ENCODE results near the gene FNDC11. TPM values are rescaled to one million over a fixed set of nuclear protein-coding genes. Genes with fewer than 3 reads are reported as not detected.

The FNDC11 gene, protein sequence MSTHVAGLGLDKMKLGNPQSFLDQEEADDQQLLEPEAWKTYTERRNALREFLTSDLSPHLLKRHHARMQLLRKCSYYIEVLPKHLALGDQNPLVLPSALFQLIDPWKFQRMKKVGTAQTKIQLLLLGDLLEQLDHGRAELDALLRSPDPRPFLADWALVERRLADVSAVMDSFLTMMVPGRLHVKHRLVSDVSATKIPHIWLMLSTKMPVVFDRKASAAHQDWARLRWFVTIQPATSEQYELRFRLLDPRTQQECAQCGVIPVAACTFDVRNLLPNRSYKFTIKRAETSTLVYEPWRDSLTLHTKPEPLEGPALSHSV
- total RNA-seq (1 to 10 TPM in 2 of 5 donors, under 1 TPM in 3; 0.38 to 1.8 (median 0.70) TPM), total RNA-seq (0.04 to 2.1 (median 0.49) reads per million in 29 experiments)
- 0.46 TPM for total RNA-seq (2013)

DNA sequence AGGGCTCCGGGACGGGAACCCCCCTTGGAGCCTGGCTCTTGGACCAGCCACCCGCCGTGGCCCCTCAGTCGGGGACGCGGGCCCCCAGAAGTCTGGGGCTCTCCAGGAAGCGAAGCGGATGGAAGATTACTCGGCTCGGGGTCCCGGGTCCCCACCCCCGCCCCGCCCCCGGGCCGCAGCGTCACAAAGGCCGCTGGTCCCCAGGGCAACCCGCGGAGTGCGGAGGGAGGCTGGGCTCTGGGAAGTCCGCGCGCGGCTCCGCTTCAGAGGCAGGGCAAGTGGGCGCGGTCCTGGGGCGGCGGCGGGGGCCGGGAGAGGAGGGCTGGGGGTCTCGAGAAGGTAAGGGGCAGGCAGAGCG lies at the start of gene FNDC11:
Gene FNDC11, plus strand, starts transcription at position 227 of the 358 bp plus-strand sequence. CDS start 1,505 bp downstream, outside the sequence.
- Mint-ChIP-seq H3K27me3 (peaks cover 0 to 4% of the 10 kb centered on the region in 2 donors), H3K4me1 (peaks cover 12 to 31% (median 18%) of the 10 kb centered on the region in 3 donors), H3K9me3 (no peaks in the 10 kb centered on the region), H3K4me3 (peak within 1 kb of the TSS; percentile 65 to 76 (median 72)), H3K36me3 (peaks cover 3% of the 10 kb centered on the region), H3K27ac (peak within 1 kb of the TSS; percentile 88 to 90)
- peak in 9 of 35 experiments; percentile 17 to 52 (median 32) for DNase-seq
- ChIA-PET POLR2A (interaction anchor here in 1 of 2 donors (0.6 kb wide), 1 partner anchor 413 kb away, joined by 4 read pairs; no protein-coding TSS in a partner anchor), CTCF (no interaction called here)
- no peaks in the 10 kb centered on the region for H3K9me3 ChIP-seq
- peak in 3 of 4 experiments; percentile 7 to 9 (median 8) for ATAC-seq (replicated peaks in 1 of 4)
- H3K36me3 ChIP-seq (ENCODE audit: control insufficient read depth in 2 of 2, extremely low read depth in 1 of 2, insufficient read depth in 1 of 2, low read length in 1 of 2): no peaks in the 10 kb centered on the region
- WGBS (ENCODE audit: insufficient coverage): under 1% methylated on average over 34 of the region's 34 CpGs
- H3K27ac ChIP-seq (ENCODE audit: low read length): peak within 1 kb of the TSS; percentile 86
- H3K4me1 ChIP-seq (ENCODE audit: control insufficient read depth in 1 of 2, extremely low read depth in 1 of 2, insufficient read depth in 2 of 2, low read length in 2 of 2): peaks cover 15 to 32% of the 10 kb centered on the region in 2 experiments
- H3K4me3 ChIP-seq (ENCODE audit: control insufficient read depth in 1 of 2, extremely low read depth in 1 of 2, low read length in 1 of 2): peak within 1 kb of the TSS; percentile 54 to 61
- peaks cover 0 to 24% of the 10 kb centered on the region in 2 experiments for H3K27me3 ChIP-seq (replicated peaks in 1 of 2; ENCODE audit: control insufficient read depth in 2 of 2, extremely low read depth in 1 of 2, insufficient read depth in 2 of 2, low read length in 1 of 2)

DNA sequence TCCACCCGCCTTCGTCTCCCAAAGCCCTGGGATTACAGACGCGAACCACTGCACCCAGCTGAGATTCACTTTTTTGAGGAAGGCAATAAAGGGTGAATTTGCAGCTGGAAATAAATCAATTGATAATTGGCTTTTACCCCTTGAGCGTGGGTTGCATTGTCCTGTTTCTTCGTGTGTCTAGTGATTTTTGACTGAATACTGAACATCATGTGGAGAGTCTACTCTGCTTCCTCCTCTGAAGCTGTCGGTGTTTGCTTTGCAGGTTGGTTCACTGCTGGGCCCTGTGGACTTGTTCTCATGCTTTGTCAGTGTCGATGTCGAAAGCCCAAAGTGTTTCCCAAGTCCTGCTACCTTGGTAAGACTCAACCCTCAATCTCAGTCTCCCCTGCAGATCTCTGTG lies 49.3 kb upstream of the FNDC11 start:
- Histone ChIP-seq H3K9me3 (no peaks in the 10 kb centered on the region), H3K4me1 (ENCODE audit: control insufficient read depth in 1 of 2, extremely low read depth in 1 of 2, insufficient read depth in 2 of 2, low read length in 2 of 2) (peaks cover 0 to 3% of the 10 kb centered on the region in 2 experiments), H3K4me3 (ENCODE audit: control insufficient read depth in 1 of 2, extremely low read depth in 1 of 2, low read length in 1 of 2) (peak overlapping the region in 1 of 2 donors; percentile 8), H3K27ac (ENCODE audit: low read length) (no peak overlapping the region), H3K27me3 (replicated peaks in 1 of 2; ENCODE audit: control insufficient read depth in 2 of 2, extremely low read depth in 1 of 2, insufficient read depth in 2 of 2, low read length in 1 of 2) (peaks cover 0 to 76% of the 10 kb centered on the region in 2 experiments), H3K36me3 (ENCODE audit: control insufficient read depth in 2 of 2, extremely low read depth in 1 of 2, insufficient read depth in 1 of 2, low read length in 1 of 2) (no peaks in the 10 kb centered on the region)
- peaks cover 0 to 9% (median 0%) of the 10 kb centered on the region in 3 donors for H3K4me1 Mint-ChIP-seq
- WGBS (ENCODE audit: insufficient coverage): 91% methylated on average over 5 of the region's 9 CpGs
- no peak for DNase-seq
- CTCF ChIA-PET: no interaction called here
- peaks cover 5% of the 10 kb centered on the region for H3K36me3 Mint-ChIP-seq
- peaks cover 3 to 10% (median 10%) of the 10 kb centered on the region in 3 donors for H3K9me3 Mint-ChIP-seq
- peaks cover 23 to 38% of the 10 kb centered on the region in 2 donors for H3K27me3 Mint-ChIP-seq
- no peak overlapping the region for H3K4me3 Mint-ChIP-seq
- no peak for ATAC-seq (replicated peaks in 1 of 4)
- POLR2A ChIA-PET: interaction anchor here in 1 of 2 donors (0.7 kb wide), 1 partner anchor 66 kb away, joined by 5 read pairs; no protein-coding TSS in a partner anchor
- H3K27ac Mint-ChIP-seq: no peak overlapping the region

DNA sequence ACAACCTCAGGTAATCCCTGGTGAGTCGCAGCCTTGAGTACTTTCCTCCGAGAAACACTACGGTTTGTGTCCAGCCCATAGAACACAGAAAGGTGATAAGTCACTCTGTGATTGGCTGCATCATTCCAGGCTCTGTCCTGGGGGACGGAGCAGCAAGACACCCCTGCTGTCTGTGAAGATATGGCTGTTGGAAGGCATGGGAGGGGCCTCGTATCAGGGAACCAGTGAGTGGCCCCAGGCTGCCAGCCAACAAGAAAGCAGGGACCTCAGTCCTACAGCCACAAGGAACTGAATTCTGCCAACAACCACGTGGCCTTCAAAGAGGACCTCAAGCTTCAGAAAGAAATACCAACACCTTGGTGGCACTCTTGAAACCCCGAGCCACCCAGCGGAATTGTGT lies 48.7 kb upstream of the FNDC11 start:
- H3K9me3 Mint-ChIP-seq: peaks cover 3 to 10% (median 10%) of the 10 kb centered on the region in 3 donors
- no peaks in the 10 kb centered on the region for H3K4me1 ChIP-seq (ENCODE audit: control insufficient read depth in 1 of 2, extremely low read depth in 1 of 2, insufficient read depth in 2 of 2, low read length in 2 of 2)
- CTCF ChIA-PET: no interaction called here

DNA sequence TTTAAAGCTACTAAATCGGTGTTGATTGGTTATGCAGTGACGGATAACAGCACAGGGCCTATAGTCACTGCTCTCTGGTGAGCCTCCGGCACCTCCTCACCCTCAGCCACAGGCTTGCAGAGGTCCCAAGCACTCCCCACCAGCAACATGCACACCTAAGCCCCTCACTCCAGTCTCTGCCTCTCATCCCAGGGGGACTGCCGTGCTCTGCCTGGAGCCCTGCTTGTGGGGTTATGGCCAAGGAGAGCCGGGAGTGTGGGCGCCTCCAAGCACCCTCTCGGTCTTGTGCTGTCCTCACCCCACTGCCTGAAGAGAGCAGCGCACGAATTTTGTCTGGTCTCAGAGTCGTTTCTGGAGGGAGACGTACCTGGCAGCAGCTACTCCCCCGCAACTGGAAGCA lies 48.2 kb upstream of the FNDC11 start:
- Histone ChIP-seq H3K36me3 (ENCODE audit: control insufficient read depth in 2 of 2, extremely low read depth in 1 of 2, insufficient read depth in 1 of 2, low read length in 1 of 2) (no peaks in the 10 kb centered on the region), H3K27ac (ENCODE audit: low read length) (no peak overlapping the region), H3K27me3 (replicated peaks in 1 of 2; ENCODE audit: control insufficient read depth in 2 of 2, extremely low read depth in 1 of 2, insufficient read depth in 2 of 2, low read length in 1 of 2) (peaks cover 3 to 69% of the 10 kb centered on the region in 2 experiments), H3K4me1 (ENCODE audit: control insufficient read depth in 1 of 2, extremely low read depth in 1 of 2, insufficient read depth in 2 of 2, low read length in 2 of 2) (no peaks in the 10 kb centered on the region), H3K4me3 (ENCODE audit: control insufficient read depth in 1 of 2, extremely low read depth in 1 of 2, low read length in 1 of 2) (peak overlapping the region in 1 of 2 donors; percentile 8), H3K9me3 (no peaks in the 10 kb centered on the region)
- Mint-ChIP-seq H3K36me3 (peaks cover 5% of the 10 kb centered on the region), H3K27ac (no peak overlapping the region), H3K27me3 (peaks cover 32 to 44% of the 10 kb centered on the region in 2 donors), H3K4me1 (peaks cover 0 to 9% (median 0%) of the 10 kb centered on the region in 3 donors), H3K4me3 (no peak overlapping the region), H3K9me3 (peaks cover 3 to 10% (median 10%) of the 10 kb centered on the region in 3 donors)
- 72% methylated on average over 4 of the region's 12 CpGs for WGBS (ENCODE audit: insufficient coverage)
- ChIA-PET CTCF (no interaction called here), POLR2A (no interaction called here)
- DNase-seq (no peak), ATAC-seq (replicated peaks in 1 of 4) (no peak)

More for the DNA sequence above, 48.7 kb upstream of the FNDC11 start:
- no peak overlapping the region for H3K27ac Mint-ChIP-seq
- no peak overlapping the region for H3K4me3 Mint-ChIP-seq
- Histone ChIP-seq H3K36me3 (ENCODE audit: control insufficient read depth in 2 of 2, extremely low read depth in 1 of 2, insufficient read depth in 1 of 2, low read length in 1 of 2) (no peaks in the 10 kb centered on the region), H3K27me3 (replicated peaks in 1 of 2; ENCODE audit: control insufficient read depth in 2 of 2, extremely low read depth in 1 of 2, insufficient read depth in 2 of 2, low read length in 1 of 2) (peaks cover 3 to 71% of the 10 kb centered on the region in 2 experiments), H3K9me3 (no peaks in the 10 kb centered on the region), H3K4me3 (ENCODE audit: control insufficient read depth in 1 of 2, extremely low read depth in 1 of 2, low read length in 1 of 2) (peak overlapping the region in 1 of 2 donors; percentile 8), H3K27ac (ENCODE audit: low read length) (no peak overlapping the region)
- H3K36me3 Mint-ChIP-seq: peaks cover 5% of the 10 kb centered on the region
- POLR2A ChIA-PET: interaction anchor here in 1 of 2 donors (0.7 kb wide), 1 partner anchor 66 kb away, joined by 5 read pairs; no protein-coding TSS in a partner anchor
- ATAC-seq (replicated peaks in 1 of 4) (no peak), DNase-seq (no peak)
- WGBS (ENCODE audit: insufficient coverage): 74% methylated on average over 7 of the region's 8 CpGs
- H3K4me1 Mint-ChIP-seq: peaks cover 0 to 9% (median 0%) of the 10 kb centered on the region in 3 donors
- H3K27me3 Mint-ChIP-seq: peaks cover 29 to 43% of the 10 kb centered on the region in 2 donors

DNA sequence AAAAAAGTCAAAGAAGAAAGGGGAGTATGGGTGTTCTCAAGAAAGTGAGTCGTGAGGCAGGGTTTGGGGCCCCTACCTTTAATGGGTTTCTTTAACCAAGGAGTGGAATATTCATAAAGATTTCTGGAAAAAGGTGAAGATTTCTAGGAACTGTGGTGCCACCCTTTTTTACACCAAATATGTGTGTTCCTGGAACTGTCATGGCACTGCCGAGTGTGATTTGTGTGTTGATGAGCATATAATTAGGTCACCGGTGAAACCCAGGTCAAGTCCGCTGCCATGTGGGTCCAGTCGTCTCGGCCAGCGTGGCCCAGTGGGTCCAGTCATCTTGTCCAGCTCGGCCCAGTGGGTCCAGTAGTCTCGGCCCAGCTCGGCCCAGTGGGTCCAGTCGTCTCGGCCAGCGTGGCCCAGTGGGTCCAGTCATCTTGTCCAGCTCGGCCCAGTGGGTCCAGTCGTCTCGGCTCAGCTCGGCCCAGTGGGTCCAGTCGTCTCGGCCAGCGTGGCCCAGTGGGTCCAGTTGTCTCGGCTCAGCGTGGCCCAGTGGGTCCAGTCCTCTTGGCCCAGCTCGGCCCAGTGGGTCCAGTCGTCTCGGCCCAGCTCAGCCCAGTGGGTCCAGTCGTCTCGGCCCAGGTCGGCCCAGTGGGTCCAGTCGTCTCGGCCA lies 46.7 kb upstream of the FNDC11 start:
- peaks cover 3 to 10% (median 10%) of the 10 kb centered on the region in 3 donors for H3K9me3 Mint-ChIP-seq
- no peak overlapping the region for H3K27ac Mint-ChIP-seq
- Histone ChIP-seq H3K36me3 (ENCODE audit: control insufficient read depth in 2 of 2, extremely low read depth in 1 of 2, insufficient read depth in 1 of 2, low read length in 1 of 2) (no peaks in the 10 kb centered on the region), H3K4me3 (ENCODE audit: control insufficient read depth in 1 of 2, extremely low read depth in 1 of 2, low read length in 1 of 2) (no peak overlapping the region), H3K4me1 (ENCODE audit: control insufficient read depth in 1 of 2, extremely low read depth in 1 of 2, insufficient read depth in 2 of 2, low read length in 2 of 2) (no peaks in the 10 kb centered on the region), H3K27ac (ENCODE audit: low read length) (no peak overlapping the region), H3K9me3 (no peaks in the 10 kb centered on the region), H3K27me3 (replicated peaks in 1 of 2; ENCODE audit: control insufficient read depth in 2 of 2, extremely low read depth in 1 of 2, insufficient read depth in 2 of 2, low read length in 1 of 2) (peaks cover 3 to 71% of the 10 kb centered on the region in 2 experiments)
- POLR2A ChIA-PET: no interaction called here
- CTCF ChIA-PET: no interaction called here
- ATAC-seq (replicated peaks in 1 of 4) (no peak), DNase-seq (no peak)
- no peak overlapping the region for H3K4me3 Mint-ChIP-seq
- 88% methylated on average over 30 of the region's 30 CpGs for whole genome bisulfite sequencing (ENCODE audit: insufficient coverage)
- H3K36me3 Mint-ChIP-seq: peaks cover 5% of the 10 kb centered on the region
- H3K27me3 Mint-ChIP-seq: peaks cover 36 to 46% of the 10 kb centered on the region in 2 donors
- peaks cover 0 to 8% (median 0%) of the 10 kb centered on the region in 3 donors for H3K4me1 Mint-ChIP-seq

DNA sequence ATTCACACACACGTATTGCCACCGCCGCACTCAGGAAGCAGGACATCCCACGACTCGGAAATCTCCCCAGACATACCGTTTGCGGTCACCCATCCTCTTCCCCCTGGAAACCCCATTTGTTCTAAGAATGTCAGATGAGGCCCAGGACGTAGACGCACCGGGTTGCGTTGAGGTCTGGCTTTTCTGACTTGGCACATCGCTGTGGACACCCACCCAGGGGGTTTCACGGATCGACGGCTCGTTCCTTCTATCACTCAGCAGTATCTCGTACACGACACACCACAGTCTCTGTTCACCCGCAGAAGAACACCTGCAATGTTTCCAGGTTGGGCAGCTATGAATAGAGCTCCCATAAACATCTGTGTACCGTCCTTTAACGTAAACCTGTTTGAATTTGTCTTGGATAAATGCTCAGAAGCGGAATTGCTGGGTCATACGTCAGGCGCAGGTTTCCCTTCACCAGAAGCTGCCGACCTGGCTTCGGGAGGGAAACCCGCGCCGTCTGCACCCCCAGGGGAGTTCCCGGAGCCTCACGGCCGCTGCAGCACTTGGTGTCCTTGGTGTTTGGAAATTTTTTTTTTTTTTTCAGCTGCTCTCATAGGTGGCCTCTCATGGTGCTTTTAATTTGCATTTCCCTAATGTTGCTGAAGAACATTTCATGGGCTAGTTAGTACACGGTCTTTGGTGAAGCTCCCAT lies 45.7 kb upstream of the FNDC11 start:
- H3K27me3 ChIP-seq (replicated peaks in 1 of 2; ENCODE audit: control insufficient read depth in 2 of 2, extremely low read depth in 1 of 2, insufficient read depth in 2 of 2, low read length in 1 of 2): peaks cover 3 to 68% of the 10 kb centered on the region in 2 experiments
- ChIA-PET CTCF (no interaction called here), POLR2A (interaction anchor here in 1 of 2 donors (0.6 kb wide), 1 partner anchor 15 kb away, joined by 8 read pairs; no protein-coding TSS in a partner anchor)
- no peak for DNase-seq
- H3K4me3 ChIP-seq (ENCODE audit: control insufficient read depth in 1 of 2, extremely low read depth in 1 of 2, low read length in 1 of 2): no peak overlapping the region
- peaks cover 0 to 8% (median 0%) of the 10 kb centered on the region in 3 donors for H3K4me1 Mint-ChIP-seq
- H3K36me3 ChIP-seq (ENCODE audit: control insufficient read depth in 2 of 2, extremely low read depth in 1 of 2, insufficient read depth in 1 of 2, low read length in 1 of 2): no peaks in the 10 kb centered on the region
- H3K9me3 Mint-ChIP-seq: peaks cover 3 to 12% (median 10%) of the 10 kb centered on the region in 3 donors
- no peak overlapping the region for H3K27ac Mint-ChIP-seq
- peaks cover 5% of the 10 kb centered on the region for H3K36me3 Mint-ChIP-seq
- no peak overlapping the region for H3K4me3 Mint-ChIP-seq
- no peak overlapping the region for H3K27ac ChIP-seq (ENCODE audit: low read length)
- no peaks in the 10 kb centered on the region for H3K4me1 ChIP-seq (ENCODE audit: control insufficient read depth in 1 of 2, extremely low read depth in 1 of 2, insufficient read depth in 2 of 2, low read length in 2 of 2)
- peaks cover 37 to 55% of the 10 kb centered on the region in 2 donors for H3K27me3 Mint-ChIP-seq
- peak in 1 of 4 experiments; percentile 45 for ATAC-seq (replicated peaks in 1 of 4)
- 66% methylated on average over 26 of the region's 33 CpGs for WGBS (ENCODE audit: insufficient coverage)
- H3K9me3 ChIP-seq: no peaks in the 10 kb centered on the region

Measured in T-cell (primary cell).